Measurements from ENCODE around the gene TMC8. TPM values are rescaled to one million over a fixed set of nuclear protein-coding genes. Genes with fewer than 3 reads are reported as not detected.
A peak's percentile ranks its signal among the peaks of the same experiment; 100 is the strongest.

The TMC8 gene
- total RNA-seq, 1 donor from 2014 or later: 8.4 TPM

- DNase-seq (ENCODE audit: low spot score): no peak
These were observed 48.8 kb downstream of the TMC8 start for GRCh38 chr17:78179372-78179771.

DNA sequence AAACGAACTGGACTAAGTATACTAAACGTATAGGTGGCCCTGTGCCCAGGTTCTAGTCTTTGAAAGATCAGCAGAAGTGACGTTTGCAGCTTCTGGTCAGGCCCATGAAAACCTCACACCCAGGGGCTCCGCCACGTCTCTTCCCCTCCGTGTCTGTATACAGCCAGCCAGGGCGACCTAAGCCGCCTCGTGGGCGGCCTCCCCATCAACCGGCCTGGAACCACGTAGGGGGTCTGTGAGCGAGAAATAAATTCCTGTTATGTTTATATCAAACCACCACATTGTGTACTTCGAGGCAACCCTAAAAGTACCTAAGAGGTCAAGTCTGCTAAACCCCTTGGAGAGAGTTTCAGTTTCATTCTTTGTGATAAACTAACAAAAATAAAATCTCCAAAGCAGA, 49.5 kb downstream of the TMC8 start:
- no peak for DNase-seq (ENCODE audit: low spot score)

DNA sequence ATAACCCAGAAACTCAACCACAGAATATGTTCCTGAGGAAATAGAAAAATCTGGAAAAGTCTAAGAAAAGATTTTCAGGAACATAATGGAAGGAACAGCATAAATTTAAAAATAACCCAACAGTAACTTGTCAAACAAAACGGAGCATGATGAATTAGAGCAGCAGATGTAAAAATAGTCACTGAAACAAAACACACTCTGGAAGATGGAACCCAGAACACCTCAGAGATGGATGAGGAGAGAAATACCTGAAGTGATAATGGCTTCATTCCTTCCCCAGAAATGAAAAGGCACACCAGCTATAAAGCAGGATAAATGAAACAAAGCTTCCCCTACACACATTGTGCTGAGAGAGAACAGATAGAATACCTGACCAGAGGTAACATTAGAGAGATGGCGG, 49.9 kb downstream of the TMC8 start:
- DNase-seq (ENCODE audit: low spot score): no peak

DNA sequence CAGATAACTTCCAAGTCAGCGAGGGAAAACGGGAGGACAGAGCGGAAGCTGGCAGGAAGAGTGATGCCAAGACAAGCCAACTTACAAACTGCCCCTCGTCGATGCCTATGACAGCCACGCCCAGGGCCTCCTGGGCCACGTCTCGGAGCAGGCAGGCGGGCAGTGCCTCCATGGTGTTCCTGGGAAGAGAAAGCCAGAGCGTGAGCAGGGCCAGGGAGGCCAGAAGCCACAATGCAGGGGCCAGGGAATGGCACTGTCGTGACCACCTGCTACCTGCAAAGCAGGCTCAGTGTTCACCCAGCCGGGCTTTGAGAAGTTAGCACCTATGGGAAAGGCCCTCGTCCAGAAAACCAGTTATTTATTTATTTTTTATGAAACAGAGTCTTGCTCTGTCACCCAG, 51.9 kb downstream of the TMC8 start:
- no peak for DNase-seq (ENCODE audit: low spot score)

- DNase-seq (ENCODE audit: low spot score): no peak
These were observed 53.3 kb downstream of the TMC8 start for GRCh38 chr17:78183916-78184315.

- DNase-seq (ENCODE audit: low spot score): no peak
These were observed 53.8 kb downstream of the TMC8 start for GRCh38 chr17:78184351-78184750.

GRCh38 chr17:78184868-78185267, 54.3 kb downstream of the TMC8 start:
- no peak for DNase-seq (ENCODE audit: low spot score)

- DNase-seq (ENCODE audit: low spot score): no peak
These were observed 55.6 kb downstream of the TMC8 start for GRCh38 chr17:78185981-78186691.

GRCh38 chr17:78186692-78187595, 56.4 kb downstream of the TMC8 start, which contains the start of the genes AFMID and TK1:
TSS of gene AFMID (plus strand) at chr17:78187362. CDS start at chr17:78187371, 9 bp downstream.
TSS of gene TK1 (minus strand) at chr17:78187052. CDS start at chr17:78186994, 58 bp downstream.
- peak; percentile 99 for DNase-seq (ENCODE audit: low spot score)

Other genes starting within 250 kb of the TMC8 start
- 24.7 TPM for gene TNRC6C, start 172.1 kb upstream of the TMC8 start, total RNA-seq
- gene TMC6, start 2.0 kb upstream of the TMC8 start, total RNA-seq: 117 TPM
- not detected for gene C17orf99, start 15.6 kb downstream of the TMC8 start, total RNA-seq
- 93.5 TPM for gene SYNGR2, start 37.8 kb downstream of the TMC8 start, total RNA-seq
- 1.1 TPM for gene TK1, start 56.3 kb downstream of the TMC8 start, total RNA-seq
- gene AFMID, start 56.6 kb downstream of the TMC8 start, total RNA-seq: 19.7 TPM
- gene BIRC5, start 83.5 kb downstream of the TMC8 start, total RNA-seq: not detected
- gene TMEM235, start 100.9 kb downstream of the TMC8 start, total RNA-seq: not detected
- 491 TPM for gene SOCS3, start 229.3 kb downstream of the TMC8 start, total RNA-seq
- 64.0 TPM for gene PGS1, start 247.9 kb downstream of the TMC8 start, total RNA-seq